Measurements from ENCODE around the gene PTPRK. TPM values are rescaled to one million over a fixed set of nuclear protein-coding genes. Genes with fewer than 3 reads are reported as not detected.

Gene PTPRK
- total and polyA plus RNA-seq, 2 of the 13 experiments (the other 11 are each of a cell fraction or from before 2014, with no cell fraction given), result 43.6 to 98.3 TPM

DNA sequence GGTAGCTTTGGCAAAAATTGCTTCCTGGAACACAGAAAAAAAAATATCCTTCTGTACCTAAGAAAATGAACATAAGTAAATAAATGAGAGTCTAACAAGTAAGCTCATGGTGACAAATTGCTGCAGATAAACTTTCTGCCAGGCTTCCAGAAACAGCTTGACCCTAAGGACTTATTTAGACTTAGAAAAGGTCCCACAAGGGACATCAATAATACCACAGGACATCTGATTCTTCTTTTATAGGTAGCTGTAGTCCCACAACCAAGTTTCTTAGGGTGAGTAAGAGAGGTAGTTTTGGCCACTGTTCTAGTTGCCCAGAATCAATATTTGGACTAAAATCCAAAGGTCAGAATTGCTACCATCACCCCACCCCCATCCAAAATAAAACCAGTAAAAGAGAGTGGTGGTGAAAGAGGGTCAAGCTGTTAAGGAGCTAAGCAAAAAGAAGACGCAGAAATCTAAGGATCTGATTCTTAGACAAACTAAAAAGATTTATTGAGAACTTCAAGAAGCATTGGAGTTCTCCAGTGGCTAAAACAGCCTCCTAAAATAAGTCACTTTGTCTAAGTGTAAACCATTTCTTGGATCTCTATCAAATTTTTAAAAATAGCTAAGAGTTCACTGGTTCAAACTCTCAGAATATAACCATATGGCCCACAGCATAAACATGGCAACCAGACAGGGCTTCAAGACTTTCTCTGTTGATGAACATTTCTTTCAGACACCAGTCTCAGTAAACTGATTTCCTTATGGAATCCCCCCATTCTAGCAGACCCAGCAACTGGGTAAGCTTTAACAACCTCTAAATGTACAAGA is 180.6 kb downstream of the PTPRK start:
- no peak overlapping the region for H2AFZ ChIP-seq (ENCODE audit: low read length)
- in situ Hi-C loops (cut with HindIII; ENCODE audit: extremely low pct_ligation_motif_present, low pct_unique_long_range_greater_than_20kb) (no loop called here), intact Hi-C loops (cut with micrococcal nuclease; ENCODE audit: unreplicated experiment) (loop anchor here (10.0 kb wide), 1 partner anchor 275 kb away; no protein-coding TSS in a partner anchor)
- peak; percentile 79 for DNase-seq (ENCODE audit: low spot score)
- H3K4me2 ChIP-seq (ENCODE audit: low read depth, low read length), result peak overlapping the region; percentile 46
- H3K27me3 ChIP-seq (ENCODE audit: control insufficient read depth in 1 of 2, insufficient read depth in 2 of 2, low read length in 2 of 2), result no peaks in the 10 kb centered on the region
- peaks cover 46% of the 10 kb centered on the region for H3K79me2 ChIP-seq (ENCODE audit: insufficient read depth, low read length)
- CTCF ChIA-PET (ENCODE audit: low intra/inter-chr PET ratio, low total read pairs), result no interaction called here
- H3K9ac ChIP-seq (ENCODE audit: insufficient read depth, low read depth, low read length), result no peak overlapping the region
- POLR2A ChIA-PET, result interaction anchor here (0.9 to 1.3 kb wide), 5 partner anchors 30 to 277 kb away, joined by 3 to 7 read pairs (median 3); partner anchors contain the start of gene PTPRK
- WGBS (ENCODE audit: low lambda C conversion rate), result 52% methylated on average over 1 of the region's 1 CpG
- H3K4me1 ChIP-seq (ENCODE audit: insufficient read depth, low read length), result peaks cover 69% of the 10 kb centered on the region
- H3K9me3 ChIP-seq (ENCODE audit: low read length), result no peaks in the 10 kb centered on the region
- no peaks in the 10 kb centered on the region for H4K20me1 ChIP-seq (ENCODE audit: insufficient read depth, low read length)
- H3K36me3 ChIP-seq (replicated peaks in 1 of 2; ENCODE audit: control insufficient read depth in 1 of 2, insufficient read depth in 2 of 2, low read length in 2 of 2), result no peaks in the 10 kb centered on the region; a peak in 2 of 5 replicates
- H3K27ac ChIP-seq (ENCODE audit: extremely low read length, insufficient read depth, low read length), result peak overlapping the region; percentile 59
- no peak for FAIRE-seq
- peak; percentile 90 for ATAC-seq
- H3K4me3 ChIP-seq (replicated peaks in 1 of 3; ENCODE audit: insufficient read depth in 1 of 3, low read depth in 2 of 3, low read length in 3 of 3), result peak overlapping the region in 1 of 3 experiments; percentile 7; a peak in 1 of 6 replicates
- BruUV-seq (replicated peaks), result no TSS peak
- no peak for TF ChIP-seq ZNF629 (CRISPR knock-in tag; conservative IDR thresholded peaks at IDR 0.05)
- TF ChIP-seq, protein P1, sequence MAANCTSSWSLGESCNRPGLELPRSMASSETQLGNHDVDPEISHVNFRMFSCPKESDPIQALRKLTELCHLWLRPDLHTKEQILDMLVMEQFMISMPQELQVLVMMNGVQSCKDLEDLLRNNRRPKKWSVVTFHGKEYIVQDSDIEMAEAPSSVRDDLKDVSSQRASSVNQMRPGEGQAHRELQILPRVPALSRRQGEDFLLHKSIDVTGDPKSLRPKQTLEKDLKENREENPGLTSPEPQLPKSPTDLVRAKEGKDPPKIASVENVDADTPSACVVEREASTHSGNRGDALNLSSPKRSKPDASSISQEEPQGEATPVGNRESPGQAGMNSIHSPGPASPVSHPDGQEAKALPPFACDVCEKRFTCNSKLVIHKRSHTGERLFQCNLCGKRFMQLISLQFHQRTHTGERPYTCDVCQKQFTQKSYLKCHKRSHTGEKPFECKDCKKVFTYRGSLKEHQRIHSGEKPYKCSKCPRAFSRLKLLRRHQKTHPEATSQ (CRISPR knock-in tag; IDR thresholded peaks at IDR 0.05; ENCODE audit: borderline replicate concordance), result 0 out of 2 replicates have a peak, but pooled peaks have one; percentile 60
- 0 out of 2 replicates have a peak, but pooled peaks have one; percentile 24 for TF ChIP-seq KDM6A (CRISPR knock-in tag; IDR thresholded peaks at IDR 0.05; ENCODE audit: low read depth)
- TF ChIP-seq HDAC2 (CRISPR knock-in tag; IDR thresholded peaks at IDR 0.05), result peak; percentile 40; the same call in 1 of the 2 replicates
- TF ChIP-seq ZNF317 (CRISPR knock-in tag; IDR thresholded peaks at IDR 0.05), result 0 out of 2 replicates have a peak, but pooled peaks have one; percentile 42
- no peak for TF ChIP-seq ZNF260 (CRISPR knock-in tag; IDR thresholded peaks at IDR 0.05; ENCODE audit: borderline replicate concordance, low read depth)
- TF ChIP-seq ZNF672 (CRISPR knock-in tag; IDR thresholded peaks at IDR 0.05), result no peak
- peak; percentile 14; the same call in 1 of the 2 replicates for TF ChIP-seq HOXA3 (CRISPR knock-in tag; IDR thresholded peaks at IDR 0.05)
- TF ChIP-seq HNF4A (CRISPR knock-in tag; IDR thresholded peaks at IDR 0.05), result peak; percentile 94
- TF ChIP-seq HOXA5 (CRISPR knock-in tag; IDR thresholded peaks at IDR 0.05), result 0 out of 2 replicates have a peak, but pooled peaks have one; percentile 15
- no peak for TF ChIP-seq ZNF83 (CRISPR knock-in tag; IDR thresholded peaks at IDR 0.05; ENCODE audit: borderline replicate concordance)
- no peak for TF ChIP-seq THRA (CRISPR knock-in tag; IDR thresholded peaks at IDR 0.05; ENCODE audit: borderline replicate concordance)
- TF ChIP-seq ONECUT2 (CRISPR knock-in tag; IDR thresholded peaks at IDR 0.05), result peak; percentile 78
- TF ChIP-seq, protein P2, sequence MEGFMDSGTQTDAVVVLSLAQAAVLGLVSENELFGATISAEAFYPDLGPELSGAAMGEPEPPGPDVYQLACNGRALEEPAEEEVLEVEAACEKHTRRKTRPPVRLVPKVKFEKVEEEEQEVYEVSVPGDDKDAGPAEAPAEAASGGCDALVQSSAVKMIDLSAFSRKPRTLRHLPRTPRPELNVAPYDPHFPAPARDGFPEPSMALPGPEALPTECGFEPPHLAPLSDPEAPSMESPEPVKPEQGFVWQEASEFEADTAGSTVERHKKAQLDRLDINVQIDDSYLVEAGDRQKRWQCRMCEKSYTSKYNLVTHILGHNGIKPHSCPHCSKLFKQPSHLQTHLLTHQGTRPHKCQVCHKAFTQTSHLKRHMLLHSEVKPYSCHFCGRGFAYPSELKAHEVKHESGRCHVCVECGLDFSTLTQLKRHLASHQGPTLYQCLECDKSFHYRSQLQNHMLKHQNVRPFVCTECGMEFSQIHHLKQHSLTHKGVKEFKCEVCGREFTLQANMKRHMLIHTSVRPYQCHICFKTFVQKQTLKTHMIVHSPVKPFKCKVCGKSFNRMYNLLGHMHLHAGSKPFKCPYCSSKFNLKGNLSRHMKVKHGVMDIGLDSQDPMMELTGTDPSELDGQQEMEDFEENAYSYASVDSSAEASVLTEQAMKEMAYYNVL (CRISPR knock-in tag; IDR thresholded peaks at IDR 0.05; ENCODE audit: borderline replicate concordance), result peak; percentile 77
- no peak for TF ChIP-seq ZBTB46 (CRISPR knock-in tag; IDR thresholded peaks at IDR 0.05; ENCODE audit: borderline replicate concordance)
- no peak for TF ChIP-seq NFKB2 (CRISPR knock-in tag; IDR thresholded peaks at IDR 0.05; ENCODE audit: borderline replicate concordance)
- TF ChIP-seq TARDBP (CRISPR knock-in tag; IDR thresholded peaks at IDR 0.05), result peak; percentile 50; the same call in 1 of the 2 replicates

Measured in HepG2 (cell line).